Measurements from ENCODE around the gene RAPGEF4.

Gene RAPGEF4

GRCh38 chr2:172702451-172702850 lies 33.2 kb upstream of the RAPGEF4 start:
- TF ChIP-seq CTCF (IDR thresholded peaks at IDR 0.05; ENCODE audit: insufficient read depth, low read depth, low read length, missing control alignments), result no peak
- DNase-seq (ENCODE audit: low read depth), result no peak
- no peak overlapping the region for H3K4me3 ChIP-seq (ENCODE audit: low read depth, low read length)

GRCh38 chr2:172704072-172704936 lies 31.3 kb upstream of the RAPGEF4 start:
- H3K4me3 ChIP-seq (ENCODE audit: low read depth, low read length), result no peak overlapping the region
- peak; percentile 12 for DNase-seq (ENCODE audit: low read depth)
- peak; percentile 44 for TF ChIP-seq CTCF (IDR thresholded peaks at IDR 0.05; ENCODE audit: insufficient read depth, low read depth, low read length, missing control alignments)

- no peak for DNase-seq (ENCODE audit: low read depth)
- no peak for TF ChIP-seq CTCF (IDR thresholded peaks at IDR 0.05; ENCODE audit: insufficient read depth, low read depth, low read length, missing control alignments)
- no peak overlapping the region for H3K4me3 ChIP-seq (ENCODE audit: low read depth, low read length)
Measured at GRCh38 chr2:172705352-172705751, 30.3 kb upstream of the RAPGEF4 start.

GRCh38 chr2:172708247-172708646 lies 27.4 kb upstream of the RAPGEF4 start:
- H3K4me3 ChIP-seq (ENCODE audit: low read depth, low read length), result no peak overlapping the region
- TF ChIP-seq CTCF (IDR thresholded peaks at IDR 0.05; ENCODE audit: insufficient read depth, low read depth, low read length, missing control alignments), result no peak
- no peak for DNase-seq (ENCODE audit: low read depth)

GRCh38 chr2:172709566-172710291 lies 25.9 kb upstream of the RAPGEF4 start:
- TF ChIP-seq CTCF (IDR thresholded peaks at IDR 0.05; ENCODE audit: insufficient read depth, low read depth, low read length, missing control alignments), result no peak
- no peak overlapping the region for H3K4me3 ChIP-seq (ENCODE audit: low read depth, low read length)
- DNase-seq (ENCODE audit: low read depth), result no peak

GRCh38 chr2:172710584-172711047 lies 25.0 kb upstream of the RAPGEF4 start:
- TF ChIP-seq CTCF (IDR thresholded peaks at IDR 0.05; ENCODE audit: insufficient read depth, low read depth, low read length, missing control alignments), result peak; percentile 56
- peak; percentile 21 for DNase-seq (ENCODE audit: low read depth)
- no peak overlapping the region for H3K4me3 ChIP-seq (ENCODE audit: low read depth, low read length)
